Loucy (cell line): ENCODE data around the gene NOL4L.

ENCODE experiments used
- H2AFZ ChIP-seq: fragments of 200-600 bp; sonication (generic); 2 replicates; pipeline ENCODE4 v1.6.0; 2016; ENCODE audit warnings: antibody characterized with exemption, mild to moderate bottlenecking, low read length, moderate library complexity
- H3F3A ChIP-seq: fragments of 200-600 bp; 2 replicates; pipeline ENCODE4 v1.6.0; 2016; ENCODE audit warnings: antibody characterized with exemption, low read depth, mild to moderate bottlenecking
- H3K27me3 ChIP-seq: fragments of 200-600 bp; sonication (generic); 2 replicates; pipeline ENCODE4 v1.6.1; 2014; ENCODE audit warnings: low read length, mild to moderate bottlenecking; ENCODE audit not compliant: insufficient read depth, poor library complexity, severe bottlenecking
- H3K36me3 ChIP-seq: fragments of 200-600 bp; sonication (generic); 2 replicates; pipeline ENCODE4 v1.6.1; 2016; ENCODE audit warnings: low read length; ENCODE audit not compliant: insufficient read depth
- H3K4me1 ChIP-seq: fragments of 200-600 bp; sonication (generic); 2 replicates; pipeline ENCODE4 v1.5.1; 2014; ENCODE audit warnings: low read length, mild to moderate bottlenecking; ENCODE audit not compliant: insufficient read depth, poor library complexity, severe bottlenecking
- H3K4me2 ChIP-seq: fragments of 200-600 bp; sonication (generic); 2 replicates; pipeline ENCODE4 v1.6.0; 2014; ENCODE audit warnings: antibody characterized with exemption, low read length, low read depth, mild to moderate bottlenecking; ENCODE audit not compliant: poor library complexity, severe bottlenecking
- H3K4me3 ChIP-seq: fragments of 200-600 bp; sonication (generic); 2 replicates; pipeline ENCODE4 v1.5.1; 2014; ENCODE audit warnings: low read length, mild to moderate bottlenecking, mixed read lengths; ENCODE audit not compliant: poor library complexity, severe bottlenecking
- H3K79me2 ChIP-seq: fragments of 200-600 bp; sonication (generic); 2 replicates; pipeline ENCODE4 v1.6.1; 2014; ENCODE audit warnings: low read length; ENCODE audit not compliant: insufficient read depth
- H3K9ac ChIP-seq: fragments of 200-600 bp; sonication (generic); 2 replicates; pipeline ENCODE4 v1.6.0; 2014; ENCODE audit warnings: mild to moderate bottlenecking, low read depth, low read length, moderate library complexity; ENCODE audit not compliant: poor library complexity, severe bottlenecking
- H3K9me2 ChIP-seq: fragments of 200-600 bp; sonication (generic); replicated peaks from 2 replicates; pipeline ENCODE4 v1.6.1; 2016; ENCODE audit warnings: low read depth, low read length, mixed read lengths
- H3K9me3 ChIP-seq: fragments of 200-600 bp; sonication (generic); 2 replicates; pipeline ENCODE4 v1.6.1; 2014; ENCODE audit warnings: mild to moderate bottlenecking, antibody characterized with exemption, low read length, low read depth; ENCODE audit not compliant: insufficient read depth
- H4K20me1 ChIP-seq: fragments of 200-600 bp; sonication (generic); 2 replicates; pipeline ENCODE4 v1.6.0; 2014; ENCODE audit warnings: antibody characterized with exemption, low read length, mild to moderate bottlenecking; ENCODE audit not compliant: insufficient read depth, poor library complexity, severe bottlenecking
- EZH2phosphoT487 ChIP-seq: fragments of 200-600 bp; IDR thresholded peaks from 2 replicates; pipeline ENCODE4 v1.6.1; 2018; ENCODE audit warnings: antibody characterized with exemption, mild to moderate bottlenecking, moderate library complexity, borderline replicate concordance
- TF ChIP-seq, protein P1 (sequence below): fragments of 200-600 bp; sonication (generic); conservative IDR thresholded peaks from 2 replicates; pipeline ENCODE4 v1.5.1; 2014; ENCODE audit warnings: mild to moderate bottlenecking, antibody characterized with exemption, low read length

Gene NOL4L

GRCh38 chr20:32537657-32538525 is 47.2 kb downstream of the NOL4L start:
- Histone ChIP-seq H4K20me1 (peaks cover 4% of the 10 kb centered on the region), H3K79me2 (peaks cover 83% of the 10 kb centered on the region), H3K4me1 (peaks cover 83% of the 10 kb centered on the region), H3K9me2 (no peaks in the 10 kb centered on the region), H3K36me3 (no peaks in the 10 kb centered on the region), H3F3A (peaks cover 26% of the 10 kb centered on the region), H3K27me3 (no peaks in the 10 kb centered on the region), H3K4me3 (peak overlapping the region; percentile 71), H3K9ac (peak overlapping the region; percentile 83), H2AFZ (no peak overlapping the region), H3K9me3 (no peaks in the 10 kb centered on the region), H3K4me2 (peak overlapping the region; percentile 98)
- no peak for TF ChIP-seq EZH2phosphoT487
- TF ChIP-seq, protein P1, sequence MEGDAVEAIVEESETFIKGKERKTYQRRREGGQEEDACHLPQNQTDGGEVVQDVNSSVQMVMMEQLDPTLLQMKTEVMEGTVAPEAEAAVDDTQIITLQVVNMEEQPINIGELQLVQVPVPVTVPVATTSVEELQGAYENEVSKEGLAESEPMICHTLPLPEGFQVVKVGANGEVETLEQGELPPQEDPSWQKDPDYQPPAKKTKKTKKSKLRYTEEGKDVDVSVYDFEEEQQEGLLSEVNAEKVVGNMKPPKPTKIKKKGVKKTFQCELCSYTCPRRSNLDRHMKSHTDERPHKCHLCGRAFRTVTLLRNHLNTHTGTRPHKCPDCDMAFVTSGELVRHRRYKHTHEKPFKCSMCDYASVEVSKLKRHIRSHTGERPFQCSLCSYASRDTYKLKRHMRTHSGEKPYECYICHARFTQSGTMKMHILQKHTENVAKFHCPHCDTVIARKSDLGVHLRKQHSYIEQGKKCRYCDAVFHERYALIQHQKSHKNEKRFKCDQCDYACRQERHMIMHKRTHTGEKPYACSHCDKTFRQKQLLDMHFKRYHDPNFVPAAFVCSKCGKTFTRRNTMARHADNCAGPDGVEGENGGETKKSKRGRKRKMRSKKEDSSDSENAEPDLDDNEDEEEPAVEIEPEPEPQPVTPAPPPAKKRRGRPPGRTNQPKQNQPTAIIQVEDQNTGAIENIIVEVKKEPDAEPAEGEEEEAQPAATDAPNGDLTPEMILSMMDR = no peak

DNA sequence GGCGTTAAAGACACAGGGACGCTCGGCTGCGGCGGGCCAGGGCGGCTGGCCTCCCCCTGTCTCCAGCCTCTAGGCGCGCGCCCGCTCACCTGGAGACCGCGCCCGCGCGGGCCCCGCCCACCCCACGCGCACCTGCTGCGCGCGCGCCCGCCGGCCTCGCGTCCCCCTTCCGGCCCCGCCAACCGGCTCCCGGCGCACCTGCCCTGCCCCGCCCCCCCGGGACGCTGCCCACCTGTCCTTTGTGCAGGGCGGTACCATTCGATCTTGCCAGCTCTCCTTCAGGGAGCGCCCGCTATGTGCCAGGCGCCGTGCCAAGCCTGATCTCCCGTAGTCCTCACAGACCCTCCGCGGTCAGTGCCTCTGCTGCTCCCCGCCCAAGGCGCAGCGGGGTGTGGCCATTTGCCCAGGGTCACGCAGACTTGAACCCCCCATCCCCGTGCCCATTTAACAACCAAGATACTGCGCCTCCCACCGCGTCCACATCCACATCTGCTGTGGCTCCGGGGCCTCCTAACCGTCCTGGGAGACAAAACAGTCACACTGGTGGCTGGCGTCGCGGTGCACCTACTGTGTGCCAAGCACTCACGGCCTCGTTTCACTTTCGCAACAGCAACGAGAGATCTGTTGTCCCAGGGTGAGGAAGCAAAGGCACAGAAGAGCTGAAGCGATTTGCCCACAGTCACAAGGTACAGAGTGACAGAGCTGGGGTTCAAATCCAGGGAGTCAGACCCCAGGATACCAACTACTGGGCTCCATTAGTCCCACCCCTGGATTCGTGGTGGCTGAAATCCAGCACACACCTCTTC is 48.1 kb downstream of the NOL4L start:
- H3F3A ChIP-seq = peaks cover 26% of the 10 kb centered on the region
- H3K9ac ChIP-seq = peak overlapping the region; percentile 83
- no peaks in the 10 kb centered on the region for H3K9me2 ChIP-seq
- peak overlapping the region; percentile 71 for H3K4me3 ChIP-seq
- H3K4me2 ChIP-seq = peak overlapping the region; percentile 92
- no peaks in the 10 kb centered on the region for H4K20me1 ChIP-seq
- no peaks in the 10 kb centered on the region for H3K36me3 ChIP-seq
- no peak for TF ChIP-seq EZH2phosphoT487
- TF ChIP-seq, protein P1 = no peak
- peaks cover 90% of the 10 kb centered on the region for H3K4me1 ChIP-seq
- H3K79me2 ChIP-seq = peaks cover 83% of the 10 kb centered on the region
- no peaks in the 10 kb centered on the region for H3K9me3 ChIP-seq
- no peak overlapping the region for H2AFZ ChIP-seq
- H3K27me3 ChIP-seq = no peaks in the 10 kb centered on the region

GRCh38 chr20:32535953-32536823 is 48.9 kb downstream of the NOL4L start:
- Histone ChIP-seq H3K27me3 (no peaks in the 10 kb centered on the region), H3K4me2 (peak overlapping the region; percentile 92), H3K9me2 (no peaks in the 10 kb centered on the region), H3K36me3 (no peaks in the 10 kb centered on the region), H2AFZ (no peak overlapping the region), H3K4me1 (peaks cover 84% of the 10 kb centered on the region), H4K20me1 (no peaks in the 10 kb centered on the region), H3F3A (peaks cover 26% of the 10 kb centered on the region), H3K4me3 (peak overlapping the region; percentile 73), H3K79me2 (peaks cover 83% of the 10 kb centered on the region), H3K9ac (peak overlapping the region; percentile 89), H3K9me3 (no peaks in the 10 kb centered on the region)
- TF ChIP-seq EZH2phosphoT487 = no peak
- TF ChIP-seq, protein P1 = no peak
